Measurements from ENCODE around the gene ATL3.

The ATL3 gene

GRCh38 chr11:63683133-63683991, 12.2 kb upstream of the ATL3 start (continued):
- TF ChIP-seq ZNF202 (tag by site-specific recombination; IDR thresholded peaks at IDR 0.05; ENCODE audit: borderline replicate concordance) (no peak), ZBTB11 (tag by site-specific recombination; conservative IDR thresholded peaks at IDR 0.05; ENCODE audit: low read depth) (no peak), ZBTB17 (tag by site-specific recombination; IDR thresholded peaks at IDR 0.05) (no peak), ZNF747 (tag by site-specific recombination; IDR thresholded peaks at IDR 0.05) (no peak), BCL6B (tag by site-specific recombination; IDR thresholded peaks at IDR 0.05) (no peak), ZBTB26 (tag by site-specific recombination; optimal IDR thresholded peaks at IDR 0.05) (no peak), ZNF132 (tag by site-specific recombination; IDR thresholded peaks at IDR 0.05; ENCODE audit: borderline replicate concordance) (no peak), ZNF580 (tag by site-specific recombination; IDR thresholded peaks at IDR 0.05) (no peak), ZBTB10 (tag by site-specific recombination; IDR thresholded peaks at IDR 0.05) (no peak), ZNF311 (tag by site-specific recombination; IDR thresholded peaks at IDR 0.05; ENCODE audit: borderline replicate concordance) (no peak), GLI2 (tag by site-specific recombination; IDR thresholded peaks at IDR 0.05; ENCODE audit: borderline replicate concordance, low read depth) (no peak), ZNF621 (tag by site-specific recombination; IDR thresholded peaks at IDR 0.05) (no peak), FEZF1 (tag by site-specific recombination; IDR thresholded peaks at IDR 0.05) (peak; percentile 41), ATF2 (tag by site-specific recombination; IDR thresholded peaks at IDR 0.05; ENCODE audit: low read depth) (no peak), KLF7 (tag by site-specific recombination; IDR thresholded peaks at IDR 0.05; ENCODE audit: borderline replicate concordance) (no peak), ZNF398 (tag by site-specific recombination; IDR thresholded peaks at IDR 0.05) (no peak), ZNF24 (tag by site-specific recombination; IDR thresholded peaks at IDR 0.05) (no peak), ZNF670 (tag by site-specific recombination; IDR thresholded peaks at IDR 0.05; ENCODE audit: low read depth) (no peak), ZNF184 (tag by site-specific recombination; IDR thresholded peaks at IDR 0.05) (no peak), REST (tag by site-specific recombination; IDR thresholded peaks at IDR 0.05) (0 out of 2 replicates have a peak, but pooled peaks have one; percentile 20), OSR2 (tag by site-specific recombination; IDR thresholded peaks at IDR 0.05) (peak; percentile 60), ZNF121 (tag by site-specific recombination; IDR thresholded peaks at IDR 0.05) (no peak)
